Omental fat pad (tissue), 4 donors: Measurements from ENCODE around the gene FAM131B. TPM values are rescaled to one million over a fixed set of nuclear protein-coding genes. Genes with fewer than 3 reads are reported as not detected.
"Not testable (repeated sequence)": the region's sequence is repeated elsewhere in the genome, so short reads cannot be mapped to it uniquely, and the experiment has no call there.

Experiments
- ATAC-seq: fragments of 150-250 bp; one replicate; pipeline ENCODE4 v1.9.1; 2016; ENCODE audit warnings: mild to moderate bottlenecking, moderate library complexity; ENCODE audit not compliant: low FRiP score
- DNase-seq: peaks from one replicate; pipeline ENCODE4 v3.0.0-alpha.2; 2019; ENCODE audit warnings: low spot score
- CTCF ChIP-seq, 3 donors: fragments of 450-650 bp; IDR thresholded peaks; one replicate each; pipeline ENCODE4 v1.5.1; 2016 to 2017; ENCODE audit warnings: antibody characterized with exemption in 3 of 3, mild to moderate bottlenecking in 3 of 3, moderate library complexity in 2 of 3
- total RNA-seq, 4 donors: library from RNA; depleted of rRNA; stranded (reverse); fragments of >200 nt; gene quantifications; one replicate each; pipeline ENCODE4 v1.1.0, GENCODE V29; 2016

The FAM131B gene
- total RNA-seq, 4 donors from 2014 or later, result 0.56 to 1.2 (median 0.77) TPM

GRCh38 chr7:143394068-143394467 is 31.6 kb upstream of the FAM131B start:
- ATAC-seq (no peak), DNase-seq (no peak)
- no peak for TF ChIP-seq CTCF (IDR thresholded peaks at IDR 0.05)

- peak; percentile 21 for DNase-seq
- TF ChIP-seq CTCF (IDR thresholded peaks at IDR 0.05), result no peak
- no peak for ATAC-seq
These were observed 30.9 kb upstream of the FAM131B start for GRCh38 chr7:143393267-143394041.

GRCh38 chr7:143392875-143393266 is 30.4 kb upstream of the FAM131B start:
- ATAC-seq (no peak), DNase-seq (no peak)
- no peak for TF ChIP-seq CTCF (IDR thresholded peaks at IDR 0.05)

GRCh38 chr7:143392427-143392826 is 29.9 kb upstream of the FAM131B start:
- ATAC-seq, DNase-seq: not testable (repeated sequence)

GRCh38 chr7:143391462-143392404 is 29.2 kb upstream of the FAM131B start:
- DNase-seq, result no peak
- TF ChIP-seq CTCF (IDR thresholded peaks at IDR 0.05), result no peak

GRCh38 chr7:143390773-143391317 is 28.3 kb upstream of the FAM131B start:
- TF ChIP-seq CTCF (IDR thresholded peaks at IDR 0.05), result no peak
- no peak for DNase-seq
- no peak for ATAC-seq

More at GRCh38 chr7:143391462-143392404, 29.2 kb upstream of the FAM131B start:
- peak; percentile 77 for ATAC-seq

- DNase-seq (no peak), ATAC-seq (no peak)
- TF ChIP-seq CTCF (IDR thresholded peaks at IDR 0.05), result no peak
These were observed 27.7 kb upstream of the FAM131B start for GRCh38 chr7:143390104-143390772.
